Hematopoietic multipotent progenitor cell (in vitro differentiated cells): ENCODE data around the gene DLGAP1. TPM values are rescaled to one million over a fixed set of nuclear protein-coding genes. Genes with fewer than 3 reads are reported as not detected.
"Not testable (repeated sequence)": the region's sequence is repeated elsewhere in the genome, so short reads cannot be mapped to it uniquely, and the experiment has no call there.

Experiments used
- DNase-seq, 3 donors: peaks; one replicate each; pipeline ENCODE4 v3.0.0-alpha.2; 2011 to 2015; ENCODE audit warnings: low read depth in 2 of 3, low spot score in 2 of 3
- total RNA-seq: library from RNA; depleted of rRNA; stranded (reverse); fragments of >200 nt; gene quantifications from one replicate; pipeline ENCODE4 v1.2.3, GENCODE V29; 2012

Gene DLGAP1
- total RNA-seq, 1 donor: 0.27 TPM

DNA sequence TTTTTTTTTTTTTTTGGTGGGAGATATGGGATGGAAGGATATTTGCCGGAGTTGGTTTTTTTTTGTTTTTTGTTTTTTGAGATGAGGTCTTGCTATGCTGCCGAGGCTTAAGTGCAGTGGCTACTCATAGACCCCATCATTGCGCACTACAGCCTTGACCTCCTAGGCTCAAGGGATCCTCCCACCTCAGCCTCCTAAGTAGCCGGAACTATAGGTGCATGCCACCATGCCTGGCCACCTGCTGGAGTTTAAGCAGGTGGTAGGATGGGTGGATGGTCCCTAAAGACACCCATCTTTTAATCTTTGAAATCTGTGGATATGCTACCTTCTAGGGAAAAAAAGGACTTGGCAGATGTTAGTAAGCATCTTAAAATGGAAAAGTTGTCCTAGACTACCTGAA lies 835.4 kb downstream of the DLGAP1 start:
- DNase-seq: no peak

DNA sequence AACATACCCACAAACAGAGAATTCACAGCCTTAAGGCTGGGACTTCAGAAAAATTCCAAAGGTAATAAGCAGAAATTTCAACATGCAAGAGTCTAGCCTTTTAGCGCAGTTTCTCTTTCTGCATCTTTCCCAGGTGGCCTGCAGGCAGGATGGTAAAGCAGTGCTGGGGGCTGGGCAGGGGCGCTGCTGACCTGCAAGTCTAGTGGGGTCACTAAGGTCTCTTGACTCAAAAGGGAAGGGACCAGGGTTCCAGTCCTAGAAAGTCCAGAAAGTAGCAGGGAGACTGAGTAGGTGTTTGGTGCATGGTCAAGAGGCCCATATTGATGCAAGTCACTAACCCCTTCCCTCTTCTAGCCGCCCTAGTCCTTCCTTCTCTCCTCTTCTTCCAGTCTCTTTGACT lies 835.9 kb downstream of the DLGAP1 start:
- DNase-seq: no peak

DNA sequence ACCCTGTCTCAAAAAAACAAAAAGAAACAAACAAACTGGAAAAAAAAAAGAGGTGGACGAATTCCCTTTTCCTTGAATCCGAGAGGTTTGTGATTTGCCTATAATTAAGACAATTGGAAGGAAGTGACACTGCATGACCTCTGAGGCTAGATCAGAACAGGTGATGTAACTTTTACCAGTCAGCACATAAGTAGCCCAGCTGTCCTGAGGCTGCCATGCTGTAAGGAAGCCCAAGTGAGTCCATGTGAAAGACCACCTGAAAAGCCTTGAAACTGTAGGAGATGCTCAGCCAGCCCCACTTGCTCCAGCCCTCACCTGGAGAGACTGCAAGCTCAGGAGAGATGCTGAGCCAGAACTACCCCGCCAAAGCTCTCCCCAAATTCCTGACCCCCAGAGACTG lies 838.4 kb downstream of the DLGAP1 start:
- no peak for DNase-seq

DNA sequence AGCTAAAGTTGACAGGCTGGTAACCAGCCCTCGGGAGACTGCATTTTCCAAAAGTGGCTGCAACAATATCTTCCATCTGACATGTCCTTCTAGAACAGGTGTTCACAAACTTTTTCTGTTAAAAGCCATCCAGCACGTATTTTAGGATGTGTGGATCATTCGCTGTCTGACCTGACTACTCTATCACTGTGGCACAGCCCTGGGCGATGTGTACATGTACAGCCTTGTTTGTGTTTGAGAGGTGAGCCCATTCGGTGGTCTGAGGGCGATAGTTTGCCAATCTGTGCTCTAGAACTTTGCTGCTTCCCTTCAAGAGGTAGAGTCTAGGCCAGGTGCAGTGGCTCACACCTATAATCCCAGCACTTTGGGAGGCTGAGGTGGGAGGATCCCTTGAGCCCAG lies 839.0 kb downstream of the DLGAP1 start:
- no peak for DNase-seq

DNA sequence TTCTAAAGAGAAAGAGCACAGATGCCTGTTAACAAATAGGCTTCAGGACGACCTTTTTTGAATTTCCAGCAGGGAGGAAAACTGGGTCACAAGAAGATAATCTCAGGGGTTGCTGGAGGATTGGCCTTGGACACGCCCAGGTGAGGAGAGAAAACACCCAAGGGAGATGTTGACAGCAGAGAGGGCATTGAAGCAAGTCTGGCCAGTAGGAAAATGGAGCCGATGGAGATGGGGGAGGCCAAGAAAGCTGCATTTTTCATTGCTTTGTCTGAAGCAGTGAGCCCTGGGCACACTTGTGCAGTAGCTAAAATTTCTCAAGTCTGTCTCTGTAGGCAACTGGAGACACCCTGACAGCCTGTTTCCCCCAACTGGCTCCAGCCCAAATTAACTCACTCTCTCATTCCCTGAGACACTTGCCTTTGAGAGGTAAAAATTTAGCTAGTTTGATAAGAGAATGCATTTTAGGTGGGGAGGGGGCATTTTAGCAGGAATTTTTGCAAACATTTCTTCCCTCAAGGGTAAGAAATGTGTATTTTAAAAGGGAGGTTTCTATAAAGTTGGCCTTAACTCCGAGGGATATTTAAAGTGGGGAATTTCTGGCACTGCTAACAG lies 839.6 kb downstream of the DLGAP1 start:
- no peak for DNase-seq

DNA sequence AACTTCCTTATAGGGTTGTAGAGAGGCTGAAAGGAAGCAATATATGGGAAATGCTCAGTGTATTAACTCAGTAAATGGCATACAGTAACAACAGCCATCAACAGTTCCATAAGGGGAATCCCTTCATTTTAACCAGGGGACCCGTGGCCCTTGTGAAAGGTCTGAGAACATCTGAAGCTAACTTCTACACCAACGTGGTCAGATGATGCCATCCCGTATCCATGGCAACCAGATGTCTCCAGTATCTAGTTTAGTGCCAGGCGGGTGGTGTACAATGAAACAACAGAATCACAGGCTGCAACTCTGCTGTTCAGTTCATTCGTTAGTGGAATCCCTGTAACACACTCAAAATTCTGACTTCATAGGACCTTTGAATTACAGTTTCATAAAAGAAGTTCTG lies 842.8 kb downstream of the DLGAP1 start:
- no peak for DNase-seq

DNA sequence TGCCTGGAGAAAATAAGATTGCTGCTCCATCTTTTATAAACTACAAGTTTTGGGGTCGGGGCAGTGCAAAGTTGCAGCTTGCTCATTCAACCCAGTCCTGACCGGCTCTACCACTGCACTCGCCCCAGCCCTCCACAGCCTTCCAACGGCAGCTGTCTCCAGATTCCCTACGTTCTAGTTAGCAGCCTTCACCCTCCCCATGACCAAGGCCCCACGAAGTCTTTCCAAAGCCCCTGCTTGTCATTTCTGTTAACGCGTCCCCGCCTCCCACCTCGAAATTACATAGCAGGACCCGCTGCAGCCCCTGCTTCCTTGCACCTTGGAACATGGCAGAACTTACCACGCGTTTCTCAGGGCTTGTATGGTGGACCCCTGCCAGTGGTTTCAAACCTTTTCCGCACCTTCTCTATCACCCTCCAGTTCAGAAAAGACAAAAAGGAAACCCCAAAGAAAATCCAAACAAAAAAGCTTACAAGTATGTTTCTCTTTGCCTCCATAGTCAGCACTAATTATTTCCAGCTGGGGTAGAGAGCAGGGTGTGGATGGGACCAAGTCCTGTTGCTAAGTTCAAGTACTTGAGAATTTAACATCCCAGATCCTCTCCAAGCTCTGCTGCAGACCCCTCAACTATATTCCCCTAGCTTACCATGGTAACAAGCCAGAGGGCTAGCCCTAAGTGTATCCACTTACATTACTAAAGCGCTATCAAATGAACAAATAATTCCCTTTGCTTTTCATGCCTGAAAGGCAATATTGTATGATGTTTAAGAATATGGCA lies 843.6 kb downstream of the DLGAP1 start:
- no peak for DNase-seq

DNA sequence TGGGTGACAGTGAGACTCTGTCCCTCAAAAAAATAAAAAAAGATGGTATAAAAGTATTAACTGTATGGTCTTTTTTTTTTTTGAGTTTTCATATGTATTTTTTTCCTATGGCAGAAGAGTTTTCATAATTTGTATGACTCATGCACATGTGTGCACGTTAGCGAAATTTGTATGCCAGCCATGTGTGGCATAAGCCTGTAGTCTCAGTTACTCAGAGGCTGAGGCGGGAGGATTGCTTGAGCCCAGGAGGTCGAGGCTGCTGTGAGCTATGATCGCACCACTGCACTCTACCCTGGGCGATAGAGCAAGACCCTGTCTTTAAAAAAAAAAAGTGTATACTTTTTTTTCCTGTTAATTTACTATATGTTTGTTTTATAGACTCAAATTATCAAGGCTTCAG lies 844.3 kb downstream of the DLGAP1 start:
- DNase-seq: no peak

DNA sequence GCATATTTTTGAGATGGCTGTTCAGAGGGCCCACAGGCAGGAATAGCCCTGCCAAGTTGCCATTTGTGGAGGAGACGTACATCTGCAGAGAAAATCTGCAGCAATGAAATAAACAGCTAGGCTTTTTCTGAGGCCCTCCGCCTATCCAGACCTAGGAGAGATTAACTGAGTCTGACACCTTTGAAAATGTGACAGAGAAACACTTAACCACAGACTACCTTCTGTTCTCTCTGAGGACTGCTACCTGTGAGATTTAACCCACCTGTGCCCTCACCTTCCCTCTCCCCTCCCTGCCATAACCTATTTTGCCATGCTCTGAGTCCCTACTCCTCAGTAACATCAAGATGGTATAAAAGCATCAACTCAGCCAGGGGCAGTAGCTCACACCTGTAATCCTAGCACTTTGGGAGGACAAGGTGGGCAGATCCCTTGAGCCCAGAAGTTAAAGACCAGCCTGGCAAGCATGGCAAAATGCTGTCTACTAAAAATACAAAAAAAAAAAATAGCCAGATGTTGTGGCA lies 844.9 kb downstream of the DLGAP1 start:
- no peak for DNase-seq

DNA sequence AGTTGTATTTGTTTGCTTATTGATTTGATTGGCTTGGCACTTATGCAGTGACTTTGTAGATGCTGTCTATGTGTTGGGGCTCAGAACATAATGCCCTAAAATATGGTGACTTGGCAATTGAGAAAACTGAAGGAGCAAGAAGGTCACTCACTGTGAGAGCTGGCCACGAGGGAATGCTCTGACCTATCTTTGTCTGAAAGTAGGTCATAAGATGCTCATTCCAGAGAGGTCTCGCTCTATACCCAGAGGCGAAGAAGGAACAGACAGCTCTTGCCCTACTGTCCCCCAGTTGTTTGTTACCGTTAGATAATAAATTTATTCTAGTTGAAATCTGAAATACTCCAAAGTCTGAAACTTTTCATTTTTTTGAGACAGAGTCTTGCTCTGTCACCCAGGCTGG lies 846.6 kb downstream of the DLGAP1 start:
- no peak for DNase-seq

DNA sequence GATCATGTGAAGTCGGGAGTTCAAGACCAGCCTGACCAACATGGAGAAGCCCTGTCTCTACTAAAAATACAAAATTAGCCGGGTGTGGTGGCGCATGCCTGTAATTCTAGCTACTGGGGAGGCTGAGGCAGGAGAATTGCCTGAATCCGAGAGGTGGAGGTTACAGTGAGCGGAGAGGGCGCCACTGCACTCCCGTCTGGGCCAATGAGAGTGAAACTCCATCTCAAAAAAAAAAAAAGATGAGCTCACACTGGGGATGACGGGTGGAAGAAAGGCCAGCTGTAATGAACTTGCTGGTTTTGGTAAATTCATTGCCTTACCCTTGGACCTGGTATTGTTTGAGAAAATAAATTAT lies 847.0 kb downstream of the DLGAP1 start:
- DNase-seq: not testable (repeated sequence)

DNA sequence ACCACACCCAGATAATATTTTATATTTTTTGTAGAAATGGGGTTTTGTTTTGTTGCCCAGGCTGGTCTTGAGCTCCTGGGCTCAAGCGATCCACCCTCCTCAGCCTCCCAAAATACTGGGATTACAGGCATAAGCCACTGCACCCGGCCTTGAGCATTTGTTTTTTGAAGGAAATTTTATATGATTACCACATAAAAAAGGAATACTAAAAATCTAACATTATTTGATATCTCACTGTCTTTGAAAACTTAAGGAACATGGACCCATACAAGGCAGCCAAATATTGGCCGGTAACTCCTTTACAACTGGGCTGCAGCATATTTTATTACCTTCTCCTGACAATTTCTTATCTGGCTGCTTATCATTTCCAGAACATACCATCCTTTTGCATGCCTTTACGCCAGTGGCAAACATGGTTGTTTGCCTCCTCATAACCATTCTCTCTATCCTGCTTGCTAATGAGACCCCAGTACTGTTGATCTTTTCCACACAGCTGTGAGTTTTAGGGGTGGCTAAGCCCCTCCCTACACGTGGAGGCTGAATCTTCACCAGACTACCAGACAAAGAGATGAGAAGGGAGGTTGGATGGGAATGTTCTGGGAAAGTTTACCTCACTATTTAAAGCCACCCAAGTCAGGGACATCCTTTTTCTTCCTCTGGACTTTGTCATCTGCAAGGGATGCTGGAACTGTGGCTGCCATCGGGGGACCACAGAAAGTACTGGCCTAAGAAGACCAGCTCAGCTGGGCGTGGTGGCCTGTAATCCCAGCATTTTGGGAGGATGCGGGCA lies 847.6 kb downstream of the DLGAP1 start:
- DNase-seq: no peak

DNA sequence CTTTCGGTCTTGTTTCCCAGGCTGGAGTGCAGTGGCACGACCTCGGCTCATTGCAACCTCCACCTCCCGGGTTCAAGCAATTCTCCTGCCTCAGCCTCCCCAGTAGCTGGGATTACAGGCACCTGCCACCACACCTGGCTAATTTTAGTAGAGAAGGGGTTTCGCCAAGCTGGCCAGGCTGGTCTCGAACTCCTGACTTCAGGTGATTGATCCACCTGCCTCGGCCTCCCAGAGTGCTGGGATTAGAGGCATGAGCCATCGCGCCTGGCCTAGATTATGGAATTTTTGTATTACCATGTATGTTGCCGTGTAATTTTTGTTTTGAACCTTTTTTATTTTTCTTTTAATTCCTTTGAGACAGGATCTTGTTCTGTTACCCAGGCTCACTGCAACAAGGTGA lies 848.2 kb downstream of the DLGAP1 start:
- not testable (repeated sequence) for DNase-seq

DNA sequence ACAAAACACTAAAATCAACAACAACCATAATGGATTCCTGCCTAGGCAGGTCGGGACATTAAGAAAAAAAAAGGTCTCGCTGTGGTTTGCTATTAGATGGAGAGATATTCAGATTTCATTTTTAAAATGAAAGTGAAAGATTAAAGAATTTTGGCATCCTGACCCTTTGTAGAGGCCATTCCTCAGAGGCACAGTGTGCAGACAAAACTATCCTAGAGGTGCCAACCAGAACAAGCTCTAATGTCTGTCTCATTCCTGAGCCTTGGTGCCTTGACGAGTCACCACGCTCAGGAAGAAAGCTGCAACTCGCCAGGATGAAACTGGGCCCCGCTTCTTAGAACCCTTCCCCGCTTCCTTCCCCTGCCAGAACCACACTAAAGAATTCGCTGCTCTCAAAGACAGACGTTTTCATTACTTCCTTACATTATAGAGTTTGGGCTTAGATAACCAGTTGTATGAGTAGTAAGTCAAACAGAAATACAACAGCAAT lies 849.1 kb downstream of the DLGAP1 start:
- peak in 2 of 3 donors; percentile 50 to 59 for DNase-seq

DNA sequence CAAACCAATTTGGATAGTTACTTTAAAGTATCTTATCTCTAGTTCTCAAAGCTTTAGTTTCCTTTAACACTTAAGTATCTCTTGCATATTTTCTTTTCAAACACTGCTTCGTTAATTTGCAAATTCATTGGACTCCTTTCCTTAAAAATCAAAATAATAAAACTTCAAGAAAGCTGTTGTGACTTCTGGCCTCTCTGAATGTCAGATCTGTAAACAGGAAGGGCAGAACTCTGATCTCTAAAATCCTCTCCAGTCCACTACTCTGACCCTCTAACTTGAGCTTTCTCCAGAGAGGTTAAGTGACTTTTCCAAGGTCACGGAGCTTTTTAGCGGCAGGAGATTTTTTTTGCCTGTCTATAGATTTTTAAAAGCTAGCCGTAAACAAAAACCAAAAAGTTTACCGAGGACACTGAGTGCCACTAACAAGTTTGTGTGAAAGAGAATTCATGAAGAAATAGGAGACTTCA lies 849.6 kb downstream of the DLGAP1 start:
- no peak for DNase-seq

DNA sequence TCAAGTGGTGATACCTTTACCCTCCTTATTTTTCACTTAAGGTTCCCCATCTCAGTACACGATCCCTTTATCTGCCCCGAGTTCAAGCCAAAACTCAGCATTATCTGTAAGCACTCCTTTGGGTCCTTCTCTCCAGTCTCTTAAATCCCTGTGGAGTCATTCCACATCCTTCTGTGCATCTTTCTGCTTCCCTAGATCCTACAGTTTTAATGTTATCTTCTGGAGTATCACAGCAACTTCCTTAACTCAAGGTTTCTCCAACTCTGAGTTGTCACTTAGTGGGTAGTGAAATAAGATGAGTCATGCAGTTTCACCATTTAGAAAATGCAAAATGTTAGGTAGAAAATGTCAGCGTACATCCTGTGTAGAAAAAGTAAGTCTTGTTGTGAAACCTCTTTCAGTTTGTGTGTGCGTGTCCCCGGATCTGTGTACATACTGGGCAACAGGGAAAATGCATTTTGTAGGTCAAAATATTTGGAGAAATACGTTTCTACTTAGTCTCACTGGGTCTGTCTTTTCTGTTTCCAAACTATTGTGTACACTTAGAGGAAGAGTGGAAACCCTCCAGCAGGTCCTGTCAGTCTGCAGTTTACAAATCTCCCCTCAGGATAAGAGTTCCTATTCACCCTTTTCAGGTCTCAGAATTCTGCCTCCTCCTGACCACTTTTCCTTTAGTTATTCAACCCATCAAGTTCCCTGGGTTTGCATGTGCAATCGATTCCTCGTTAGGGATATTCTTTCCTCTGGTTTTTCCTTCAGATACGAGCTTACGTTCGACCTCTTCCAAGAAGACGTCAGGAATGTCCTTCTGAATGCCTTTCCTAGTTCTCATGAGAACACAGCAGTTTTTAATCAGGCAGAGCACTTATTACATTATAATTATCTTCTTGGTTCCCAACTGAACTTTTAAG lies 850.4 kb downstream of the DLGAP1 start:
- peak in 2 of 3 donors; percentile 69 to 74 for DNase-seq

DNA sequence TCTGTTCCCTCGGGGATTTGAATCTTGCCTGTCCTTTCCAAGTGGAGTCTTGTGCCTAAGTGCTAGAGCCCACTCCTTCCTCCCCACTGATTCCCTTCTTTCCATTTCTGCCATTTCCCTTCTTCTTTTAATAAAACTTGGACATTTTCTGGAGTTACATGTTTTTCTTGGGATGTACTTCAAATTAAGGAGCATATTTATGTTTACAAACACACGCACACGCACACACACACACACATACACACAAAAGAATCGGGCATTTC lies 850.9 kb downstream of the DLGAP1 start:
- DNase-seq: no peak

DNA sequence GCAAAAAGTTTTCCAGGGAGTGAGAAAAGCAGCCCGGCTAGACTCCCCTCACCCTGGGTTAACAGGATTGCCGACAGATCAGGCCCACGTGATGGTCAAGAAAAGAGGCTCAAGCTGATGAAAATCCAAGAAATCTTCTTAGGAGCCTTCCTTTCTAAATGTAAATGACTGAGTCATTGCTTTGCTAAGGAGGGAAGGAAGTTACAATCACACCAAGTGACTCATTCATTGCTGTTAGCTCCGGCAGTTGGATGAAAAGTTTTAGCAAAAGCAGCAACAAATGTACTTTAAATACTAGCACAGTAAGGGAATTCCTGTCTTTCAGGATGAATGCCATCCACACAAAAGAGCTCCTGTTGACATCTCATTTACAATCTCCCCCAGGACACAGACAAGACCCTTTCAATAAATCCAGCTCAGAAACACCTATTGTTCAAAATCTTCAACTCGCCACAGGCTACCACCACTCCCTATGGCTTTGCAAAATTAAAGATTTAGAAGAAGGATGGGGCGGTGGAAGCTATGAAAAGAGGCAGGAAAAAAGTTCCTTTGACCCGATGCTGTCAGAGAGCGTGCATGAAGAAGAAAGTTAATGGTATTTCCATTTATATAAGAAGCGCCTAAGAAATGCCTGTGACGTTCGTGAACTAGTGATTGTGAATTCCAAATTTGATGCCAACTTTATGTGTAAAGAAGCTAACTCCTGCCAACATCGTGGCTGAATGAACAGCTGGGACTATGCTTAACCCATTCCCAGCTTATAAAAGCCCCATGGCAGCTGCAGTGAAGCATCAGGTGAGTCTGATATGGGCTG lies 851.5 kb downstream of the DLGAP1 start:
- peak in 2 of 3 donors; percentile 76 to 80 for DNase-seq

DNA sequence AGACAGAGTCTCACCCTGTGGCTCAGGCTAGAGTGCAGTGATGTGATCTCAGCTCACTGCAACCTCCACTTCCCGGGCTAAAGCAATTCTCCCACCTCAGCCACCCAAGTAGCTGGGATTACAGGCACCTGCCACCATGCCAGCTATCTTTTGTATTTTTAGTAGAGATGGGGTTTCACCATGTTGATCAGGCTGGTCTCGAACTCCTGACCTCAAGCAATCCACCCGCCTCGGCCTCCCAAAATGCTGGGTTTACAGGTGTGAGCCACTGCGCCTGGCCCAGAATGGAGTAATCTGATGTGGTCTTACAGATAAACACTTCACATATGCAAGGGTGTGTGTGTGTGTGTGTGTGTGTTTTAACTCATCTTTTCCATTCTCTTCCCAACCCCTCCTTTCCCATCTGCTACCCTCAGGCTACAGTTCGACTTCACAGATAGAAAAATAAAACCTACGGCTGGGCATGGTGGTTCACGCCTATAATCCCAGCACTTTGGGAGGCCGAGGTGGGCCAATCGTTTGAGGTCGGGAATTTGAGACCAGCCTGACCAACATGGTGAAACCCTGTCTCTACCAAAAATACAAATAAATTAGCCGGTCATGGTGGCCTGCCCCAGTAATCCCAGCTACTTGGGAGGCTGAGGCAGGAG lies 853.9 kb downstream of the DLGAP1 start:
- DNase-seq: not testable (repeated sequence)
